Measurements from ENCODE around the gene KAZN. TPM values are rescaled to one million over a fixed set of nuclear protein-coding genes. Genes with fewer than 3 reads are reported as not detected.

The KAZN gene
- total and polyA plus RNA-seq, 9 donors, result 10.1 to 56.4 (median 27.9) TPM

GRCh38 chr1:14952626-14953314 is 354.3 kb downstream of the KAZN start:
- DNase-seq, result no peak
- WGBS, 3 donors, result 58 to 72% (median 61%) methylated on average over 11 of the region's 11 CpGs
- intact Hi-C loops (cut with DNase I), result no loop called here
- no peaks in the 10 kb centered on the region for H3K9me3 ChIP-seq
- peaks cover 6% of the 10 kb centered on the region for H3K4me1 ChIP-seq (ENCODE audit: insufficient read depth)
- H3K4me3 ChIP-seq, result no peak overlapping the region
- no peak for TF ChIP-seq POLR2A (IDR thresholded peaks at IDR 0.05)
- TF ChIP-seq CTCF (IDR thresholded peaks at IDR 0.05), result no peak
- TF ChIP-seq EP300 (IDR thresholded peaks at IDR 0.05), result no peak
- H3K27ac ChIP-seq, result no peak overlapping the region
- no peaks in the 10 kb centered on the region for H3K36me3 ChIP-seq
- H3K27me3 ChIP-seq, result no peaks in the 10 kb centered on the region

DNA sequence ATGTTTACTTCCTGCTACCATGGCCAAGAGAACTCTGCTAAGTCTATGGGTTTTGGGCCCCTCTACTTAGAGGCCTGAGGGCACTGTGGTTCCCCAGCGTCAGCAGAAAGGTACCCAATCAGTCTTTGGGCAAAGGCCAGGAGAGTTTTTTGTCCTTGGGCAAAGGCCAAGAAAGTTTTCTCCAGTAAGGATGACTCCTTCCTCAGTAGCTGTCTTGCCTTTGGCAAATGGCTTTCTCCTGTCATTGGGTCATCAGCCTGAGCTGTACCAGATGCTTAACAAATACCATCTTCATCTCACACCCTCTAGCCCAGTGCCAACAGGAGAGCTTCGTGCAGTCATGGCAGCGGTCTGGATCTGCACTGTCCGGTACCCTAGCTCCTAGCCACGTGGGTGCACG is 355.7 kb downstream of the KAZN start:
- no peak for DNase-seq
- H3K4me3 ChIP-seq, result no peak overlapping the region
- no peaks in the 10 kb centered on the region for H3K9me3 ChIP-seq
- no peaks in the 10 kb centered on the region for H3K27me3 ChIP-seq
- H3K36me3 ChIP-seq, result no peaks in the 10 kb centered on the region
- intact Hi-C loops (cut with DNase I), result no loop called here
- TF ChIP-seq CTCF (IDR thresholded peaks at IDR 0.05) (no peak), POLR2A (IDR thresholded peaks at IDR 0.05) (no peak), EP300 (IDR thresholded peaks at IDR 0.05) (no peak)
- H3K27ac ChIP-seq, result no peak overlapping the region
- WGBS, 3 donors, result 77 to 84% (median 83%) methylated on average over 6 of the region's 6 CpGs
- H3K4me1 ChIP-seq (ENCODE audit: insufficient read depth), result peaks cover 6% of the 10 kb centered on the region

DNA sequence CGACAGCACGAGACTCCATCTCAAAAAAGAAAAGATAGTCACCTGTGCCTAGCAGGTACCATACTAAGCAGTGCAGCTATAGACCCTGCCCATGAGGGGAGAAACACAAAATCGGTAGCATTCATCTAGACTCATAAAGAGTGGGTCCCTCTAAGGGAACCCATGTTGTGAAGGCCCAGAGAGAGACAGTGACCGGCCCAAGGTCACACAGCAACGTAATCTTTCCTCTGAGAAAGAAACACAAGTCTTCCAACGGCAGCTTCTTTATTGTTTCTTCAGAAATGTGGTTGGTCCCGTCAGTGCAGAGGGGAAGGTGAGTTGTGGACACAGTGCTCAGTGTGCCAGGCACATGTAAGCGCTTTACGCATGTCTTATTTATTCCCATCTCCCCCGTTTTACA is 356.4 kb downstream of the KAZN start:
- H3K27ac ChIP-seq, result no peak overlapping the region

GRCh38 chr1:14955402-14955801 is 356.9 kb downstream of the KAZN start:
- TF ChIP-seq POLR2A (IDR thresholded peaks at IDR 0.05) (no peak), EP300 (IDR thresholded peaks at IDR 0.05) (no peak), CTCF (IDR thresholded peaks at IDR 0.05) (no peak)
- Histone ChIP-seq H3K4me3 (no peak overlapping the region), H3K27me3 (no peaks in the 10 kb centered on the region), H3K4me1 (ENCODE audit: insufficient read depth) (peaks cover 6% of the 10 kb centered on the region), H3K27ac (no peak overlapping the region), H3K36me3 (no peaks in the 10 kb centered on the region), H3K9me3 (no peaks in the 10 kb centered on the region)
- intact Hi-C loops (cut with DNase I), result no loop called here
- WGBS, 3 donors, result 95 to 97% (median 97%) methylated on average over 5 of the region's 5 CpGs
- no peak for DNase-seq

More for the DNA sequence above, 356.4 kb downstream of the KAZN start:
- Histone ChIP-seq H3K9me3 (no peaks in the 10 kb centered on the region), H3K27me3 (no peaks in the 10 kb centered on the region), H3K36me3 (no peaks in the 10 kb centered on the region), H3K4me1 (ENCODE audit: insufficient read depth) (peaks cover 6% of the 10 kb centered on the region), H3K4me3 (no peak overlapping the region)
- intact Hi-C loops (cut with DNase I), result no loop called here
- no peak for DNase-seq
- WGBS, 3 donors, result 85 to 93% (median 89%) methylated on average over 10 of the region's 10 CpGs
- no peak for TF ChIP-seq CTCF (IDR thresholded peaks at IDR 0.05)
- TF ChIP-seq EP300 (IDR thresholded peaks at IDR 0.05), result no peak
- TF ChIP-seq POLR2A (IDR thresholded peaks at IDR 0.05), result no peak
